GOT3 (cell line): Measurements from ENCODE around the gene CBX5.
A peak's percentile ranks its signal among the peaks of the same experiment; 100 is the strongest.
"Not testable (repeated sequence)": the region's sequence is repeated elsewhere in the genome, so short reads cannot be mapped to it uniquely, and the experiment has no call there.

Experiments
- DNase-seq: peaks from one replicate; lab custom pipeline; 2025; ENCODE audit warnings: mixed read lengths; lab: John Stamatoyannopoulos, UW

The CBX5 gene

DNA sequence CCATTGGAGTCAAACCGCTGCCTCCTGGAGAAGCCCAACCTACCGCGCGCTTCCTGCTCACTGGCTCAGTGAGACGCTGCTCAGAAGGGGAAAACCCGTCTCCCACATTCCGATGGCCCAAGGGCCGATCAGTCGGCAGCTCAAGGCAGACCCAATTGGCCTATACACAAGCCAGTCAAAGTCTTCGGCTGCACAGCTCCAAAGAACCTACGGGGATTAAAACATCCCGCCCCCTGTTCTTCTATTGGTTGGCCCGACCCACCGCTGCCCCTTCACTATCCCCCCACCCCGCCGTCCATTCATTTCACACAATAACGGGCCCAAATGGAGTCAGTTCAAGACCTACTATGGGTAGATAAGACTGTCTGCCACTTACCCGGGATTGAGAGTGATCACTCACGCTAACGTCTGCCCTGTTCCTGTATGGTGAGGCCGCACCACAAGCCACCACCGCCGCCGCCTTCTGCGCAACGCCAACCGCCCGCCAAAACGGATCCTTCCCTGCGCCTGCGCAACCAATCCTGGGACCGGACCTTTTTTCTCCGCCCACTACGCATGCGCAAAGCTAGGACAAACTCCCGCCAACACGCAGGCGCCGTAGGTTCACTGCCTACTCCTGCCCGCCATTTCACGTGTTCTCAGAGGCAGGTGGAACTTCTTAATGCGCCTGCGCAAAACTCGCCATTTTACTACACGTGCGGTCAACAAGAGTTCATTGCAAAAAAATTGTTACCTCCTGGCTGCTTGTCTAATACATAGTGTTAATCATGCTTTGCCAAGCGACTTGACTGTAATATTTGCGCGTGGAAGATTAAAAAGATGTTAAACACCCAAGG lies at the start of gene CBX5:
TSS of gene CBX5 (minus strand) at position 491 of the 836 bp plus-strand sequence. CDS start 22,472 bp downstream, outside the sequence.
- DNase-seq = peak; percentile 85

DNA sequence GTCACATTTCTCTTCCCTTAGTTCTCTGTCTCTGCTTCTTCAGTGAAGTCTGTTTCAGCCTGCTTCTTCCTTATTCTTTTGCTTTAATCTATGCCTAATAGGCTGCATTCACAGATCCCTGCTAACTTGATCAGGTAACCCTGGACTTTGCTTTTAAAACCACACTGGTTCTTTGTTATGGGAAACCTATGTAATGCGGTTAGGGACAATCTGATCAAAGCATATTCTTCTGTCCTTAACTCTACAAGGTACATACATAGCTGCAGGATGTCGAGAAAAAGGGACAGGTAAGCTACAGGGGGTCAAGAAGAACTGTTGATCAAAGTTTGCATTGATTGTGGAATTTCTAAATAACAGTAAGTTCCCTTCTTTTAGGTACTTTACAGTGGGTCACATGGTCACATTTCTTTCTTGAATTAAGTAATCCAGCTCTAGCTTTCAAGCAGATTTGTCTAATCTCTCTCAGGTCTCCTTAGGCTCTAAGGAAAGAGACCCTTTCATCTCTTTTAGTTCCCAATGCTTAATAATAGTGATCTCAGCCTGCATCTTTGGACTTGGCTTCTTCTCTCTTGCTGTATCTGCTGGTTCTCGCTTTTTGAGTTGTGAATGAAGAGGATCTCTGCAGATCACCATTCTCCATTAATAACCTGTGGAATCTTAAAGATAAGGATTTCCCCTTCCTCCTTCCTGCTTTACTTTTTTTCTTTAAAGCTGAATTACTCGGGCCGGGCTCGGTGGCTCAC lies 48.8 kb upstream of the CBX5 start:
- DNase-seq = no peak

DNA sequence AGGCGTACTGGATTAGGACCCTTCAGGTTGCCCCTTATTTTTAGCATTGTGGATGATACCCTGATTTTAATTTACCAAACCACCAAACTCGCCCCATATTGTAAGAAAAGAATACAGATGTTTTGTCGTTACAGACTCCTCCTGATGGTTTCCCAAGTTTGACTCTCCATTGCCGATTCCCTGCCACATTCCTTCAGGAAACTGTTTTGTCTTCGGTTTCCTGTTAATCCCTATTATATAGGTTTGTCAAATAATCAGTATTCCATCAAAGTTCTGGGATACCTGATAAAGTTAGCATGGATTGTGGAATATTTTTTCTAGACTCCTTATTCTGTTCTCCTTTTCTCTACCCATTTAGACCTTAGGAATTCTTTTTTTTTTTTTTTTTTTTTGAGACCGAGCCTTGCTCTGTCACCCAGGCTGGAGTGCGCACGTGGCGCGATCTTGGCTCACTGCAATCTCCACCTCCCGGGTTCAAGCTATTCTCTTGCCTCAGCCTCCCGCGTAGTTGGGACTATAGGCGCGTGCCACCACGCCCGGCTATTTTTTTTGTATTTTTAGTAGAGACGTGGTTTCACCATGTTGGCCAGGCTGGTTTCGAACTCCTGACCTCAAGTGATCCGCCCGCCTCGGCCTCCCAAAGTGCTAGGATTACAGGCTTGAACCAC lies 45.7 kb upstream of the CBX5 start:
- not testable (repeated sequence) for DNase-seq

DNA sequence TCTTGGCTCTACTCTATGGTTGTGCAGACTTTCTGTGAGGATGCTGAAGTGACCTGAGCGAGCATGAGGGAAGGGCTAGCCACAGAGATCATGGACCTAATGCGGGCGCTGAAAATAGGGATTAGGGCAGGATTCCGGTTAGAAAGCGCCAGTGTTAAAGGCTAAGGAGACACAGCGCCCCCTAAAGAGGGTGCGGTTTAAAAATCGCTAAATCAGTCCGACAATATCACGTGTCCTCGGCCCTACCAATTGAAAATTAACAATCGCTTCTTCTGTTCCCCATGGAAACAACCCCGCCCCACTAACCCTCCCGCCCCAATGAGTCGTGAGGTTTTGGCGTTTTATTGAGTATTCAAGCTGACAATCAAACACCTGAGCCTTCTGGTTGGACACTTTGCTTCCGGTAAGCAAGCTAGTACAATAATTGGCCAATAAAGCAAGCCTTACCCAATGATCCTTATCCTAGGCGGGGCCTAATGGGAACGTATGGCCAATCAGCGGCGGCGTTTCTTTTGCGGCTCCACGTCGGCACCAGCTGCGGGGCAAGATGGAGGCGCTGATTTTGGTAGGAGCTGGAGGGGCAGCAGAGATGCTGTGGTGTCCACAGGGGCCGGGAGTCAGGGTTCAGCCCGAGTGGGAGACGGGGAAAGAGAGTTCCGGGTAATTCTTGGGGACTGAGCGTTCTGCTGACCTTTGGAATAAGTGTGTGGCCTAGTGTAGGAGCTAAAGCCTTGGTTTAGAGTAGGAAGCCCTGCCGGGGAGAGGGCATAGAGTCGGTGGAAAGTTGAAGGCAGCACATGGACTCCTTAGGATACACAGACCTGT lies 44.9 kb upstream of the CBX5 start, which contains the start of gene COPZ1:
TSS of gene COPZ1 (plus strand) at position 515 of the 825 bp plus-strand sequence. CDS start at position 548, 33 bp downstream.
- peak; percentile 75 for DNase-seq

DNA sequence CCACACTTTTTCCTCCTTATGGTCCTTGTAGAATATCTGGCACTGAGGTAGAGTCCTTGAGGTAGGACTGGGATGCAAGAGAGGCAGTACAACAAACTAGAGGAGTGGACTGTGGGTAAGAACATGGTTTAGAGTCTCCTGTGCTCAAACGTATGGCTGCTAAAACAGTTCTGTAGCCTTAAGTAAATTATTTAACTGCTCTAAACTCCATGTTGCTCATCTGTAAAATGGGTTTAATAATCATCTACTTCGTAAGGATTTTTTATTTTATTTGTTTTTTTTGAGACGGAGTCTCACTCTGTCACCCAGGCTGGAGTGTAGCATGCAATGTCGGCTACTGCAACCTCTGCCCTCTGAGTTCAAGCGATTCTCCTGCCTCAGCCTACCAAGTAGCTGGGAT lies 41.4 kb upstream of the CBX5 start:
- no peak for DNase-seq

DNA sequence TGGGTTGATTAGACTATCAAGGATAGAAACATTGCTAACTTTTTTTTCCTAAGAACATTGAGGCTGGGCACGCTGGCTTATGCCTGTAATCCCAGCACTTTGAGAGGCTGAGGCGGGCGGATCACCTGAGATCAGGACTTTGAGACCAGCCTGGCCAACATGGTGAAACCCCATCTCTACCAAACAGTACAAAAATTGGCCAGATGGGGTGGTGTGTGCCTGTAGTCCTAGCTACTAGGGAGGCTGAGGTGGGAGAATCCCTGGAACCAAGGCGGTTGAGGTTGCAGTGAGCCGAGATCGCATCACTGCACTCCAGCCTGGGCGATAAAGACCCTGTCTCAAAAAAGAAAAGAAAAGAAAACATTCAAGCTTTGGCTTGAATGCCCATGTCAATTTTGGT lies 32.4 kb upstream of the CBX5 start:
- DNase-seq = not testable (repeated sequence)

DNA sequence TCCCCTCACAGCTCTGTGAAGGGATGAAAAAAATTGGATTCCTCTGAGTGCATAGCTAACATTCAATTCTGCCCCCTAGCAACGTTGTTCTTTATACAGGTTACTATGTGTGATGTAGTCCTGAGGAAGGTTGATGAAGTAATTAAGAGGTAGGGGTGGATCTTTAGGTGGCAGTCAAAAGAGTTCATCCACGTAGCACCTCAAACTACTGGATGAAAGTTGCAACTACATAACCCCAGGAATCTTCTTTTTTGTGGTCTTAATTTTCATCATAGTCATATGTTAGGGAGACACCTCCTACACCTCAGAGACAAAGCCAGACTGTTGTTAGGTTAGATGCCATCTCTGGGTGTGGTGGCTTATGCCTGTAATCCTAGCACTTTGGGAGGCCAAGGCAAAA lies 31.1 kb upstream of the CBX5 start:
- DNase-seq = no peak

DNA sequence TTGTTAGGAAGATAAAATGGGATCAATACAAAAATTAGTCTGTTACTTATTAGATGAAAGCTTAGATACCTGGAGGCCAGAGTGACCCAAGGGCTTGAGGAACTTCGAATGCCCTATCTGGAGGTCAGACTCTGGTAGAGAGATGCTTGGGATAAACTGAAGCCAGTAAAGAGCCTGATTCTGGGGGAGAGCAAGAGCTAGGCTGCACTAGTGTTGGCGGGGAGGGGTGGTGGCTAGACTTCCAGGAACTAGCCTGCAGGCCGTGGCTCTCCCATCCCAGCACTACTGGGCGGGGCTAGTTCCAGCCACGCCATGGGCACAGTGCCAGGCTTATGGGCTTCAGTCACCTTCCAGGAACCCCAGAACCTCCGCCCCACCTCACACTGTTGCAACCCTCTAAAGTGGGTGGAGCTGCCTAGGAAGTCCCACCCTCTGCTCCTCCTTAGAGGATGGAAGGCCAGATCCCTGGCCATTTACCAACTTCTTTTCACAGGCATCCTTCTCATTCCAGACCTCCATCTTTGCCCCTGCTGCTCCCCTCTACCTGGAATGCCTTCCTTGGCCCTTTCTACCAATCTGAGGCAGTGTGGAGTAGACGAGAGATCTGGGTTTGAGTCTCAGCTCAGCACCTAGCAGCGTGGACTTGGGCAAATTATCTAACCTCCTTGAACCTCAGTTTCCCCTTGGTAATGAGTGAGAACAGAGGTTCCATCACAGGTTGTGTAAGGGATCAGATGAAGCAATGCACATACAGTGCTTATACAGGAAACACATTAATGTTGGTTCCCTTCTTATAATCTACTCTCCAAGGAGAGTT lies 27.2 kb upstream of the CBX5 start:
- no peak for DNase-seq

DNA sequence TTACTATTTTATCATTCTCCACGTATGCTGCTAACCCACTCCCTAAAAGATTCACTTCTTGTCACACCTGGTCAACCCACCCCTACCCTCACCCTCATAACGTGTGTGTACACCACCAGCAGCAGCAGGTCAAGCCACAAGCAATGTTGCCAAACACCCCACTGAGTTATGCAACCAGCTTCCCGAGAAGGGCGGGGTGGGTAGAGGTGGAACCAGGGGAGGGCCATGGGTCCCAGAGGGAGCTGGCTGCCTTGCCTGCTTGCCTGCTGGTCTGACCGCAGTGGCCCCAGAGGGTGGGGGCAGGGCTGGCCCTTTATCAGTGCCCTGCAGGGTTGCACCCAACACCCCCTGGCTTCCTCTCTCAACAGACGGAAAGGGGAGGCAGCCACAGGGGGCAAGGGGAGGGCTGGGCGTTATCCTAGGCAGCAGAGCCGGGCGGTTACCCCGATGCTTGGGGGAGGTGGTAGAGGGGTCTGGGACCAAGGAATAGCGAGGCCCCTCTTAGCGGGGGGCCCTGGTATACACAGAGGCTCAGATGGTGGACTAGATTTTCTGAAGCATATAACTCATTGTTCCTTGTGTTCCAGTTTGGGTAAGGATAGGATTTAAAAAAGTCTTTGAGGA lies 24.4 kb upstream of the CBX5 start:
- no peak for DNase-seq

DNA sequence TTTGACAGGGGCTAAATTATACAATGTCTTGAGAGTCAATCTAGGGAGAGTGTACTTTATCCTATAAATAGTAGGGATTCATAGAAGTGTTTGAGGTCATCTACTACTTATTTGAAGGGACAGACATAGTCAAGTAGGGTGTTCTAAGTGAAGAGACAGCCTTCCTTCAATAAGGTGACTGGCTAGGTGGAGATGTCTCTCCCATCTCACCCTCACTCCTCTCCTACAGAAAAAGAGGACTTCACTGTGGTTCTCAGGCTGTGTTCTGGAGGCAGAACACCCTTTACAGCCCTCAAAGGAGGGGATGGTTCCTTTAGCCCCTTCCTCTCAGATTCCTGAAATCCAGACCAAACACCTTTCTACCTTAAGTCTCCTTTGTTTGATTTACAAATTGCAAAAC lies 23.7 kb upstream of the CBX5 start:
- DNase-seq = no peak

DNA sequence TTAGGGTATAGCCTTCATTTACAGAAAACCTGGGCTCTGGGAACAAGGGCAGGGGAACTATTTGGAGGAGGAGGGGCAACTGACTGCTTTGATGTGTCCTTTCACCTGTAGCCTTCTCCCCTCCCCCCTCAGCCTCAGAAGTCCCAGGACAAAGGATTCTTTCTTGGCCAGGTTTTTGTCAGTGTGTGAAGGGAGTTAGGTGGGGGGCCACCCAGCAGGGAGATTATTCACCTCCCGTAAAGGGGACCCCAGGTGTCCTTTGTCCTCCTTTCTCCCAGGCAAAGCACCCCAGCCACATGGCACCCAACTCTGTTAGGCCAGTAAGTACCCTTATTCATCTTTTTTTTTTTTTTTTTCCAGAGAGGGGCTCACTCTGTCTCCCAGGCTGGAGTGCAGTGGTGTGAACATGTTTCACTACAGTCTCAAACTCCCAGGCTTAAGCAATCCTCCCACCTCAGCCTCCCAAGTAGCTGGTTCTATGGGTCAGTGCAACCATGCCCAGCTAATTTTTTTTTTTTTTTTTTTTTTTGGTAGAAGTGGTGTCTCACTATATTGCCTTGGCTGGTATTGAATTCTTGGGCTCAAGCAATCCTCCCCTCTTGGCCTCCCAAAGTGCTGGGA lies 21.6 kb upstream of the CBX5 start:
- no peak for DNase-seq

DNA sequence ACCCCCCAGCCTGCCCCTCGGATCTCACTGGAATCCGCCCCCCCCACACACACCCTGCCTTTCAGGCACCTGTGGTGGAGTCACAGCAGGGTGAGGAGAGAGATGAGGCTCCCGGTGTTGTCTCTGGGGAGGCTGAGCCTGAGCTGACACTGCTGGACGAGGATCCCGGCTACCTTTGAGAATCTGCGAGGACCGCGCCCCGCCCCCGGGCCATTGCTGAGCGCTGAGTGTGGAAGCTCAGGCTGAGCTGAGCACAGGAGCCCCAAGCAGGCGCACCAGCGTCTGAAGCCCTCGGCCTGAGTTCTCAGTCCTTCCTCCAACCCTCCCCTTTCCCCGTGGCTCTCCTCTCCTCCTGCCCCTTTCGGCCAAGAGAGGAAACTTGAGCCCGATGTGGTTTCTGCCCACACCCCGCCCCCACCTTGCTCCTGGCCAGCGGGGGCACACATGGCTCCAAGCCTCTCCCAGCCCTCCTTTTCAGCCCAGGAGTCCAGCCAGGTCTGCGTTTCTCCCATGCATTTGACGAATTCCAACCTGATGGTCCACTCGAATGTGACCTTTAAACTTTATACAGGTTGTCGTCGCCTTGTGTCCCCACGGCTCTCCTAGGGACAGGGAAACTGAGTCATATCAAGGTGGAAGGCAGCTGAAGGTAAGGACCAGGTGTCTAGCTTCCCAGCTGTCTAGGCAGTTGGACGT lies 21.0 kb upstream of the CBX5 start, which contains the start of gene NFE2:
TSS of gene NFE2 (minus strand) at position 284 of the 696 bp plus-strand sequence. CDS start 5,767 bp downstream, outside the sequence.
- DNase-seq = no peak

DNA sequence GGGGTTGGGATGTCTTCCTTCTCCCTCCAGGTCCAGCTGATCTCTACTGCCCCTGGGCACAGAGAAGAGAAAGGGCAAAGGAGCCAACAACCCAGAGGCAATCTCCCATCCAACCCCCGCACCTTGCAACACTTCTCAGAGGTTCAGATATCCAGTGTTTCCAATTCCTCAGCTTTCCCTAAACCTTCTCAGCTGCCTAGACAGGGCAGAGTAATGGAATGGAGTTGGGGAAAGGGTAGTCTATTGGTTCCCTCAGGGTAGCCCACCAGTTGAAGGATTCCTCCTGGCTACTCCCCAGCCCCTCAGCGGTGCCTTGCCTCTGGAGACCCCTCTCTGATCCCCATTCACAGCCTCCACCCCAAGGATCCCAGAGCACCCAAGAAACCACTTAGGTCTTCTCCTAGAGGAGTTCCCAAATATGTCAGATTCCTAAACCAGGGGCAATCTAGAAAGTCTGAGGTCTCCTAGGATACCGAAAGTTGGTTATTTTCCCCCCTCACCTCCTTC lies 20.4 kb upstream of the CBX5 start:
- no peak for DNase-seq

DNA sequence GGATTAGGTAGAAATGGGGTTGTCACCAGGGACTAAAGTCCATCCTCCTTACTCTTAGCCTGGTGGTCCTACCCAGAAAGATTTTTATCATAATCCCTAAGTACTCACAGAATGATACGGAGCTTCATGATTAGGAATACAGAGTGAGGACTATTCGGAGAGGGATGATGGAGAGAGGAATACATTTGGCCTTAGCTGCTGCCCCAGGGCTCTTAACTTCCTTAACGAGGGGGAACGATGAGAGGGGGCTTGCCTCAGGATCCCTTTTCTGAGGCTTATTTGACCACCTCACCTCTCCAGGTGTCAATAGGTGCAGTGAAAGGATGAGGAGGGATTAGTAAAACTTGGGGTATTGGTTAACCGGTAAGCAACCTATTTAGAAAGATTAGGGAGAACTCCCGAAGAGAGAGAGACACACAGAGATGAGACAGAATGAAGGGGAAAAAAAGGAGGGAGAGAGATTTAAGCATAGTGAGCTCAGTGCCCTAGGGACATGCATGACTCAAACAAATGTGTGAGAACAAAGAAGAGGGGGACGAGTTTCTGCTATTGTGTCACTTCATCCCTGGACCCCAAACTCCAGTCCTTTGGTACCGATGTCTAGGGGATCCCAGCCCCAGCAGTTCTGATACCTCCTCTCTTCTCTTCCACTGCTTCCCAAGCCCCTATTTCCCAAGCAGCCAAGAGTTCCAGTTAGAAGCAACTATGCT lies 19.7 kb upstream of the CBX5 start:
- DNase-seq = no peak

DNA sequence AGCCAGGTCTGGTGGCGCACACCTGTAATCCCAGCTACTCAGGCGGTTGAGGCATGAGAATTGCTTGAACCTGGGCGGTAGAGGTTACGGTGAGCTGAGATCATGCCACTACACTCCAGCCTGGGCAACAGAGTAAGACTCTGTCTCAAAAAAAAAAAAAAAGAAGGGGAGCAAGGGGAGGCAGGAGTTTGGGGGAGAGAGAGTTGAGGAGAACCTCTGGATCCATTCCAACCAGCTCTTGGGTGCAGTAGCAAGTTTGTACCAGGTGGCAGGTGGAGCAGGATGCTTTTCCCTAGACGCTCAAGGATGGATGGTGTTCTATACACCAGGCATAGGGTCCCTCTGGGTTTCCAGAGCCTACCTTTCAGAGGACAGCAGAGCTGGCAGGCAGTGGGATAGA lies 19.0 kb upstream of the CBX5 start:
- no peak for DNase-seq

DNA sequence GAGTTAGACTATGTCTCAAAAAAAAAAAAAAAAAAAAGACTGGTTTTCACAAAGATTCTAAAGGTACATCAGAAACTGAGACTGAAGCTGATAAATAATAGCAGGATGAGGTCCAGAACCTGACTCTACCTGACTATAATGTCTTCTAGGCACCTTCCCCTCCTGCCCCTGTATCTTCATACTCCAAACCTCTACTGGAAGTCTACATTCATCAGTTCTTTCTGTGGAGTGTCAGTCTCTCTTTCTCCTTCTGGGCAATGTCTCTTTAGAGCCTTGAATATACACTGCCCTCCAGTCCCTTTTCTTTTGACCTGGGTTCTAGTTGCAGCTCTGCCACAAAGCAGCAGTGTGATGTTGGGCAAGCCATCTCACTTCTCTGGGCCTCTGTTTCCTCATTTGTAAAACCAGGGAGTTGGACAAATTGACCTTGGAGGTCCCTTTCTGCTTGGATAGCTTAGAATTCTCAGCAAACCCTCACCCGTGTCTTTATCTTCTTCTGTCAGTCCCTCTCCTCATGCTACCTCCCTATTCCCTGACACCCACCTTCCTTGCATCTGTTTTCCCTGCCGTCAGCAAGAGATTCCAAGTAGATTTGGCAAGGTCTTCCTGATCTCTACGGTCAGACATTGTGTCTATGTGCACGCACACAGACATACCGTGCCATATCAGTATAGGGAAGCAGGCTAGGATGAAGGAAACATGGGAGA lies 16.6 kb upstream of the CBX5 start:
- no peak for DNase-seq

DNA sequence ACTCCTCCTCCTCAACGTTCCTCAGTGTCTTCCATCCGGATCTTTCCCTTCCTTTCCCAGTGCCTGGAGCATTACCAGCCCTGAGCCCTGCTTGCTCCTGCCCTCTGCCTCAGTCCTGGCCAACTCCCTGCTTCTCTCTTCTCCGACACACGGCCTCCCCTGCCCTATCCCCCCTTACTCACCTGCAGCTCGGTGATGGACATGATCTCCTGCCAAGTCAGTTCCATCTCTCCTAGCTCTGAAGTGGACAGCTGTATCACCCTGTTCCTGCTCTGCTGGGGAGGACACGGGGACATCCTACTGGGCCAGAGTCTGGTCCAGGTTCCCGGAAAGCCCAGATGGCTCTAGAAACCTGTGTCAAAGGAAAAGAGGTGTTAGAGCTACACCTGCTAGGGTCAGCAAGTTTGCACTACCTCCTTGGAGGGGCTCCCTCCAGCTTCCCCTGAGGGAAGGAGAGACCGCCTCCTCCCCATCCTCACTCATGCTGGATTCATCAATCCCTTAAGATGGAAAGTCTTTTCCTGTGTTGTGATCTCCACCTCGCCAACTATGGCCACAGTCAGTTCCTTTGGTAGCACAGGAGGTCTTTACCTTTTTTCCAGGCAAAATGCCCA lies 15.1 kb upstream of the CBX5 start:
- DNase-seq = no peak
